ENCODE results near the gene TSPAN9. TPM values are rescaled to one million over a fixed set of nuclear protein-coding genes. Genes with fewer than 3 reads are reported as not detected.
A peak's percentile ranks its signal among the peaks of the same experiment; 100 is the strongest.

The TSPAN9 gene
- total RNA-seq, 1 donor from 2014 or later = 8.4 TPM

DNA sequence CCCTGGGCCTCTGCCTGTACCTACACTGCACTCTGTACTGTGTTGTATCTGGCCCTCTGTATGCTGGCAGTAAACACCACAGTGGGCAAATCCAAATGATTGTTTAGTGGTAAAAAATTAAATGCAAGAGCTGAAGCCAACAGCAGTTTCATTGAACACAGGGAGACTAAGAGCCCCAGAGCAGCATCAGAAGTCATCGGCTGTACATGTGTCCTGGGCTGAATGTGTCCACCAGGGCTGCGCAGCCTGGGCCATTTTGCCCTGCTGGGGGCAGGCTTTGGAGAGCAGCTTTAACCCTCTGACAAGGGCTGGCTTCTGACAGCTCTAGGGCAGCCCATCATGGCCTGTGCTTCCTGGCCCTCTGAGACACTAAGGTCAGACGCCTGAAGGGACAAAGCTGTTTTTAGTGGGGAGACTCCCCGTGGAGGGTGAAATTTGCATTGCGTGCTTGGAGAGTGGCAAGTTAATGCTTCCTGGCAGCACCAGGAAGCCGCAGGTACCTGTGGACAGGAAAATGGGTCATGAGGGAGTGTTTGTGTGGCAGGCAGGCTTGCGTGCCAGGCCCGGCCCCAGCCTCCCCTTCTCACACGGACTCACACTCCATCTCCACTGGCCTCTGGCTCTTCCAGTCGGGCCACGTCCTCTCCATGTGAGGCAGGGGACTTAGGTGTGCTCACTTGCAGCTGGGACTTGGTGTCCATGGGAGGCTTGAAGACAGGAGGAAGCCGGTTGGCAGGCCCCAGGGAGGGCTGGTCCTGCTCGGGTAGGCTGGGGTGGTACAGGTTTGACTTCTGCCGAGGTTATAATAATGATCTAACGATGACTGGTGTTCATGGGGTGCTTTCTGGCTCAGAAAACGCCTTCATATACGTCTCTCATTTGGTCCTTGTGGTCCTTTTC is 150.1 kb downstream of the TSPAN9 start:
- no peak for DNase-seq

DNA sequence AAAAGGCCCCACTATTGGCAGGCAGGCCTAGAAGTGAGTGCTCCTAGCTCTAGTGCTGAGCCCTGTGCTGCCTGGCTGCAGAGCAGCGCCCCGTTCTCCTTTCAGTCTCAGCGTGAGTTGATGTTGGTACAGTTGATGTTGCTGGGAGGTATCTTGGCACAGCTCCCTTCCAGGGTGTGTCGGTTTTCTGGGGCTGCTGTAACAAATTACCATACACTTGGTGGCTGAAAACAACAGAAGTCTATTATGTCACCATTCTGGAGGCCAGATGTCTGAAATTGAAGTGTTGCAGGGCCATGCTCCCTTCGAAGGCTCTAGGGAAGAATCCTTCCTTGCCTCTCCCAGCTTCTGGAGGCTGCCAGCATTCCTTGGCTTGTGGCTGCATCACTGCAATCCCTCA is 151.4 kb downstream of the TSPAN9 start:
- DNase-seq = no peak

DNA sequence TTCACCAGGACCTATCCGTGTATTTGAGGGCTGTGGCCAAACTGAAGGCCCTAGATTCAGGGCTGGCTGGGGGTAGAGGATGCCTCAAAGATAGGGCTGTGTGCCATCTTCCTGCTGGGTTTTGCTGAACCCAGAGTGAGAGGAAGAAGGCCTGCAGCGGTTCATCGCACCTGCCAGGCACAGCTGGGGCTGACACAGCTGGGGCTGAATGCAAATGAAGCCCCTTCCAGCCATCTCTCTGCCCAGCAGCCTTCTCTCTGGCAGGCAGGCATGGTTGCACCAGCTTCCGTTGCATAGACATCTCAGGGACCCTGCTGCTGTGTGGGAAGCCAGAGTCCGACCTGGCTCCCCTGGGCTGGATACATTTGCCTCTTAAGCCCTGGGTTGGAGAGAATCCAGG is 152.4 kb downstream of the TSPAN9 start:
- DNase-seq = no peak

DNA sequence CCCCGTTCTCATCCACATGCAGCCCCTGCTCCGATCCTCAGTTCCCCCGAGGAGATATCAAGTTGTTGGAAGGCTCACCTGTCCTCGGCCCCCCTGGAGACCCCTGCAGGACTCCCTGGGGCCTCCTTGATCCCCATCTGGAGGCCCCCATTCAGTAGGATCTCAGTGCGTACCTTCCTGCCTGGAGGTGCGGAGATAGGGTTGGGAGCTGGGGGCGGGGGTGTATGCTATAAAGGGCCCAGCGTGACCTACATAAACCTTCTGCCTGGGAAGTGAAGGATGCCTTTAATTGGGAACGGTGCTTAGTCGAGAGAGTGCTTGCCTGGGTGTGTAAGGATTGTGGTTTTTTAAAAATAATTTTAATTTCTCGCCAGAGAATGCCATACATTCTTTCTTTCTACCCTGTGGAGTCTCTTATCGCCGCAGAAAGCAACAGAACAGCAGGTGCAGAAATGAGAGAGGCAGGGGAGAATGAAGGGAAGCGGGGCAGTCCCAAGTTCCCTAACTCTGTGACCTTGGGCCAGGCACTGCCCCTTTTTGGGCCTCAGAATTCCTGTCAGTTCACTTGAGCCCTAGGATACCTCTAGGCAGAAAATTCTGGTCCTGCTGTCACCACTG is 153.7 kb downstream of the TSPAN9 start:
- no peak for DNase-seq

DNA sequence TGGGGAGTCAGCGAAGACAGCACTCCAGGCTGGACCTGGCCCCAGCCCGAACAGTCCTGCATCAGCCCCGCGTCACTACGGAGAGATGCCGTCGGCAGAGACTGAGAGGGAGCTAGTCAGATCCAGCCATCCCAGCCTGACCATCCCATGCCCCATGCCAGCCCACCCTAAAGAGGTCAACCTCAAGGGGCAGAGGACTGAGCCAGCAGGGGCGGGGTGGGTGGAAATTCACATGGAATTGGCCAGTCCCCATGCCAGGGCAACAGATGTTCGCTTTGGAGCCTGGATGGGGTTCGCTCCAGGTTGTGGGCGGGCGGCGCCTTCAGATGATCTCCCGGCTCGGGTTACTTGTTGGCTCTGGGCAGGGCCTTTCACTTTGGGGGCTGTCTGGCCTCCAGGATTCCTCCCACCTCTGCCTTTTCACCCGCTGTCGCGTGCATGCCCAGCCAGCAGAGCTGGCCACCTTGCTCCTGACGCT is 154.3 kb downstream of the TSPAN9 start:
- no peak for DNase-seq

DNA sequence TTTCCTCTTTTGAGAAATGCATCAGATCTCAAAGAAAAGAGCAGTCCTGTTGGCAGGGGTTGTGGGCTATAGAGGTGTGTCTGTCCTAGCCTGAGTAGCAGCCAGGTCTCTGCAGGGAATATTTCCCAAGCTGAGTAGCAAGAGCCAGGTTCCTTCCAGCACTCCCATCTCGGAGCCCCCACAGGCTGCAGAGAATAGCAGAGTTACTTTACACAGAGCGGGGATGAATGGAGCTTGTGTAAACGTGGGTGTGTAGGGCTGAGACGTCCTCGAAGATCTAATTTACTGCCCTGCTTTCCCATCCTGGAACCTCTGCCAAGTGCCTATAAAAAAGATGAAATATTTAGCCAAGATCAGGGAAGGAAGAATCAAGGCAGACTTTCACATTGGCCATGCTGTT is 156.6 kb downstream of the TSPAN9 start:
- no peak for DNase-seq

DNA sequence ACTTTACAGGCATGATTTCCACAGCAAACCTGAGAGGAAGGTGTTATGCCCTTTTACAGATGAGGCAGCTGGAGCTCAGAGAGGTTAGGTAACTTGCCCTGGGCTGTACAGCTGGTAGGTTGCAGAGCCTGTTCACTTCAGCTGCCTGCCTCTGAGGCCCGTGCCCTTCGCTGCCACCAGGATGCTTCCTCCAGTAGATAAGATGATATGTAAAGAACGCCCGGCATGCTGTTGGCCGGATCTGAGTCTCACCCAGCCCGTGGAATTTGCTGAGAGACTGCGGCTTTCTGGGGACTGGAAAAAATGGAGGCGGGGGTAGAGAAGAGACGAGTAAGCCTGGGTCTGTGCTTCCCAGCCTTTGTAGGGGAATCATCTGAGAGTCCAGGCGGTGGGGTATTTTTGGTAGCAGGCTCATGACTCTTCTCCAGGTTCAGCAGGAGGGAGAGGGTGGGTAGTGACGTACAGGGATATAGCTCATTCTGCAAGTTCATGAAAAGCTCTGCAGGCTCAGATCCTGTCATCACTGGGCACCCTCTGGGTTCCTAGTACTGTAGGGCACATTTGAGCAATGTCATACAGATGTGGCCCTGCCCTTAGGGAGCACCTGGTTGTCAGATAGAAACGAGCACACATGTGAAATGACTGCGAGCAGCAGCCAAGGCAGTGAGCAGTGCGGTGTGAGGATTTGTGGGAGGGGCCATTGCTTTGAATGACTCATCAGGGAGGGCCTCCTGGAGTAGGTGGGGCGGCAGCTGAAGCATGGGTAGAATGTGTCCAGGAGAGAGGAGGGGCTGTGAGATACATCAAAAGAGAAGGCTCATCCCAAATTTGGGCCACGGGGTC is 159.4 kb downstream of the TSPAN9 start:
- peak; percentile 24 for DNase-seq

DNA sequence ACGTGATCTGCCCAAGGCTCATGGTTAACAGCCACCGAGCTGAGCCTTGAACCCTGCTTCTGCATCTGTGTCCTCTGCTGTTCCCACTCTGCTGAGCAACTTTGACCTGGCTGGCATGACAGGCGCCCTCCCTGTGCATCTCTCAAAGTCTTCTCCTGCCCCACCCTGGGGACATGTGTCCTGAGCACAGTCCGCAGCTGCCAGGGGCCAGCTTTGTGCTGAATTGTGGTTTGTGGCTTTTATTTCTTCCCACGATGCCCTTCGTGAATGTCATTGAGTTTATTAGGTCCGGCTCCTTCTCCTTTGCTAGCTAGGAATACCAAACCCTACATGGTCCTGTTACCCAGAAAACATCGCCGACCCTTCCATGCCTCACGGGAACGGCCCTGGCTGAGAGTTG is 161.0 kb downstream of the TSPAN9 start:
- no peak for DNase-seq

DNA sequence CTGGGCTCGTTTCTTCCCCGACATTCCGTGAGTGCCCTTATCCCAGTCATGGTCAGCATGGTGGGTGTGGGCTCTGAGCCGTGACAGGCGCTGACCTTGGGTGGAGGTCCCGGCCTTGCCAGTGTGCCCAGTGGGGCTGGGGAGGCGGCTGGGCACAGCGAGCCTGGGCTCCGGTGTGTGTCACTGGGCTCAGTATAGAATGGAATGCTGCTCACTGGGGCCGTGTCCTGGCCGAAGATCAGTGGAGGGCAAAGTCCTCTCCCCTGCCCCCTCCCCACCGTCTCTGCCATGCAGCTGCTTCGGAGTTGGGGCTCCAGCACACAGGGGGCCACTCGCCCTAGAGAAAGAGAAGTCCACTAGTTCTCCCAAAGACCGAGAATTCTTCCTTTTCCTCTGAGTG is 164.4 kb downstream of the TSPAN9 start:
- no peak for DNase-seq

DNA sequence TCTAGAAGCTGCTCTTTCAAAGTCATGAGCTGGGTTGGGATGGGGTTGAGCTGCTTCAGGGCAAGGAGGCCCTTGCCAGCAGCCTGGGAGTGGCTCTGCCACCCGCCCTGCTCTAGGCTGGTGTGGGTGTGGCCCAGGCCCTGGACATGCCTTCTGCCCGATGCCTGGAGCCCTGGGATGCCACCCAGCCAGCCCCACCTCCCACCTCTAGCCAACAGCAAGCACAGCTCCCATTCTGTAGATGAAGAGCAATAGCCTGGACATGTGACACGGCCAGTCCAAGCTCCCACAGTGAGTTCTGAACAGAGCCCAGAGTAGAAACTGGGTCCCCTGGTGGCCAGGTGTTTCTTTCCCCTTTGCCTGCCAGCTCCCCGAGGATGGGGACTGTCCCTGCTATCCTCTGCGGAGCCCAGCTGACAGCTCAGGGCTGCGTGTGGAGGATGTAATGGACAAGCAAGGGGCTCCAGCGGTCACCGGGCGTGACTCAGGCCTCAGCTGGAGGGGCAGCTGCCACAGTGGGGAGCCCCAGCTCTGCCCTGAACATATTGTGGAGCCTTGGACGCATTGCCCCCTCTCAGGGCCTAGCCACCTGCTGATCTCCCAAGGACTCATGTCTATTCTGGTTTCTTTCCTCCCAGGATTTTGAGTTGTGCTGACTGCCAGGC is 165.2 kb downstream of the TSPAN9 start:
- DNase-seq = no peak

DNA sequence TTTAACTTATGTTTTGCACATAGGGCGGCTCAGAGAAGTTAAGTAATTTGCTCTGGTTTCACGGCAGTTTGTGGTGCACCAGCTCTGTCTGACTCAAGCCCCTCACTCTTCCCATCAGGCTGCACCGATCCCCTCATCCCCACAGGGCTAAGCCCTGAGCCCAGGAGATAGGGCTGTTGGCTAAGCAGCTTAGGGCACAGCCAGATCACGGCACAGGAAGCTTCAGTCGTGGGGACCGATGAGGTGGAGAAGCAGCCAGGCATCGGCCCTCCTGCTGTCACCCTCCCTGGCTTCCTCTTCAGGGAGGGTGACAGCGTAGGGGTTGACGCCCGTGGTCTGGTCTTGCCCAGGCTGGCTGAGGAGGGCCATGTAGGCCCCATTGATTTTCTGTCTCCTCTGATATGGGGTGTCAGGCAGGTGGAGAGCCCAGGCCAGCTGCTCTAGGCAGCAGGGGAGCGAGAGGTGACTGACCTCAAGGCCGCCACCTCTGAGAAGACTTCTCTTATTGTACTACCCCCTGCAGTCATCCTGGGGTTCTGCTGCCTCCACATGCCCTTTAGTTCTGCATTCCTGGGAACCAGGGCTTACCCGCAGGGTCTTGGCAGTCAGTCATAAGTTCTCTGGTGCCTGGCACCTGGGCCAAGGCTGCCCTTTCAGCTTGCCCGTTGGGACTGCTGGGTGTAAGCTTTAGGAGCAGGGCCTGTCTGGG is 166.4 kb downstream of the TSPAN9 start:
- DNase-seq = no peak

DNA sequence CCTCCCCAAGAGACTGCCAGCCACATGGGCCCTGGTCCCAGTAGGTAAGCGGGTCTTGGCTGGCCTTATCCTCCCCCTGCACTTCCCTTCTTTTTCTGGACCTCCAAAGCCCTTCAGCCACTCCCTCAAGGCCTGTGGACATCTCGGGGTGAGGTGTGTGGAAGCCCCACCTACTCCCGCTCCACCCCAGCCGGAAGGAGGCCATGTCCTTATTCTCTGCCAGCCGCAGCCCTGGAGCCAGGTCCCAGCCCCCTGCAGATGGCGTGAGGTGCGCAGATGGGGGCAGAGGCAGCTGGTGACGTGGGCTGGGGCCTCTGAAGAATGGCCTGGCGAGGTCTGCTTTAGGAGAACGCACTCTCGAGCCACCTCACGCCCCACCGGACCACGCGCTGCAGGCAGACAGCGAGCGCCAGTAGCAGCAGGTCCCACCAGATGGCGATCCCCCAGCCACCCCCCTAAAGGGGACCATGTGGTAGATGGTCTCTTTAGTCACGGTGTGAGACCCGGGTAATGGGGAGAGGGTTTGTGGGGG is 167.1 kb downstream of the TSPAN9 start:
- no peak for DNase-seq

DNA sequence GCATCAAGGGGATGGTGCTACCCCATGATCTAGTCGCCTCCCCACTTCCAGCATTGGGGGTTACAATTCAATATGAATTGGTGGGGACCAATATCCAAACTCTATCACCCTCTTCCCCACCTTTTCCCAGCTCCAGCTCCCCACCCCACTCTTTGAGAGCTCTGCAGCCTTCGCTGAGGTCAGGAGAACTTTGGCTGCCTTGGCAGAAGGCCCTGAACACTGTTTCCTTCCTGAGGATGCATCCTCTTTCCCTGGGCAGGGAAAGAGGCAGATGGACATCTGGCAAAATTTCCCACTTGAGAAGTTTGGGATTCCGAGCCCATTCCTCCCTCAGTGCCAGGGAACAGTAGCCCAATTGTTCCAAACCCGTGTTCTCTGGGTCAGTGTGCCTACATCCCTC is 169.1 kb downstream of the TSPAN9 start:
- DNase-seq = no peak

DNA sequence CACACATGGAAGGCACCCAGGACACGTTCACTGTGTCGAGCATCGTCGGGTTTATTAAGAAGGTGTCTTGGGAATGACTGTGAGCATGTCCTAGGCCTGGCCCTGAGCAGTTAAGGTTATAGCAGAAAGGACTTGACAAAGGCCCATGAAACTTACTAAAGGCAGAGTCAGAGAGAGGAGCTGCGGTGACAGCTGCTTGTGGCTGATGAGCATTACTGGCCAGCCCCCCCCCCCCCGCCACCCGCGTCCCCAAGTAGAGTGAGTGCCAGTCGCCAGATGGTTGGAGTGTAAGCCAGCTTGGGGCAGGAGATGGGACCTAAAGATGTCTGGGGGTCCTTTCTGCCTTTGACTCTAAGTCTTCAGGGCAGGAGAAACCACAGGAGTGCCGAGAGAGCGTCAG is 169.9 kb downstream of the TSPAN9 start:
- DNase-seq = no peak

DNA sequence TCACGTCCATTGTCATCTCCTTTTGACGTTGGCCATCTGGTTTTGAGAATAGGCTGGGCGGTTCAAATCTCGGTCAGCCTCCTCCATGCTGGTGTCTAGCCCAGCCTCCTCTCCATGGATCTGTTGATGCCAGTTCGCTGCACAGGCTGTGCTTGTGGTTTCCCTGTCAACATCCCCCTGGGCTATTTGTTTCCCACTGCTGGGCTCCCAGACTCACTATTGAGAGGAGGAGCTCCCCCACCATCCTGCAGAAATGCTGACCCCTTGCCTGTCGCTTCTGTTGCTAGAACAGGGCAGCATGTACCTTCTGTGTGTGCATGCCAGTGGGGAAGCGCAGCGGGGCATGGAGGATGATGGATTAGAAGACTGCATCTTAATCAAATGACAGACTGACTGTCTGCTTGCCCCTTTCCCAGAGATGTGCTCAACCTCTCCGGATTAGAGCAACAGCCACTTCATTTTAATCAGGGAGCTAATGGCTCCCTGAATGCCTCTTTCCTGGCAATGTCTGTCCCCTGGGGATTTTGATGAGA is 170.5 kb downstream of the TSPAN9 start:
- DNase-seq = no peak

DNA sequence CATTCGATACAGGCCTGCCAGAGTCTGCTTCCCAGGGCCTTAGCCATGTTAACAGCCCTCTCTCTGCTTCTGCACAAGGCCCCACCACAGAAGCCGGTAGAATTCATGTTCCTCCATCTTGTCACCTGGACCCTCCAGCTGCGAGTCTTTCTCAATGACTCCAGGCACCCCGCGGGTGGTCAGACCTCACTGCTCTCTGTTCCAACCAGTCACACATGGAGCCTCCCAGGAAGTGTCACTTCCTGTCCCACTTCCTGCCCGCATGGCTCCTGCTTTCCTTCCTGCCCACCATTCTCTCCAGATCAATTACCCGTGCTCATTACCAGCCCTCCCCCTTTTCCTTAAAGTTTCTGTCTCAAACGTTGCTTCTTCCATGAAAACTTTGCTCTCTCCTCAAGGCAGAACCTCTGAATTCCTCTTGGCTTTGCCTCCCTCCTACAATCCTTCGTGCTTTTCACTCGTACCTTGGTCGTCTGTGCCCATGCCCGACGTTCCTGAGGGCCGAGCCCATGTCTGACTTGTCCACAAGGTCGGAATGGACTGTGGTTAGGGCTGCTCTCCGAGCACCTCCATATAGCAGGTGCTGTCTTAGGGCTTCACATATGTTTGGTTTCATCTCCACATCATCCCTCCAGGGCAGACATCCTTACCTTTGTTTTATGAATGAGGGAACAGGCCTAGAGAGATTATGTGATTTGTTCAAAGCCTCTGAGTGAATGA is 172.1 kb downstream of the TSPAN9 start:
- no peak for DNase-seq

DNA sequence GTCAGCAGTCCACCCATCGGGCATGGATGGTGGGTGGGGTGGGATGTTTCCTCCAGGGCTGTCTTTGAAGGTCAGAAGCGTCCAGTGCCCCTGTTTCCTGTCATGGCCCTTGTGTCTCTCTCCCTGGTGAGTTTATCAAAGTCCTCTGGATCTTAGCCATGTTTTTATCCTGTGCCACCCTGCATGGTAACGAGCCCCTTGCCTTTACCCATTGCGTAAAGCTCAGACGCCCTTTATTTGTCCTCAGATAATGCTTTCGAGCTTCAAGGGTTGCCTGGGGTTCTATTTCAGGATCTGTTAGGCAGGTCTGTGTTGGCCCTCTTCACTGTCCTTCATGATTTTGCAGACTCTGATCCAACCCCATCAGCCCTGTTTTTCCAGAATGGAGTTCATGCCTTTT is 172.9 kb downstream of the TSPAN9 start:
- no peak for DNase-seq

DNA sequence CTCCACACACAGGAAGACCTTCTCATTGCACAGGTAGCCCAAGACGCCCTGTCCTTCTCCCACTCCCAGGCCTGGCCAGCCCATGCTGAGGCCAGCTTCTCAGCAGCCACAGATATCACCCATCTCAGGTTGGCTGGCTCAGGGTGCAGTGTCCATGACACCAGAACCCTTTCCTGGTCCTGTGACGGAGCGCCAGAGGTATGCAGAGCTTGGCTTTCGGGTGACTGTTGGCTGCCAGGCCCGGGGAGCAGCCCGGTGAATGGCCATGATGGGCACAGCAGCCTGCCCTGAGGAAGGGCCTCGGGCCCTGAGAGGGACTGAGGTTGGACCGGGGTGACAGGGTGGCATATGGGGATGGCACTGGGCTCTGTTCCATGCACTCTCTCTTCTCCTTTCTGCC is 173.4 kb downstream of the TSPAN9 start:
- DNase-seq = no peak

DNA sequence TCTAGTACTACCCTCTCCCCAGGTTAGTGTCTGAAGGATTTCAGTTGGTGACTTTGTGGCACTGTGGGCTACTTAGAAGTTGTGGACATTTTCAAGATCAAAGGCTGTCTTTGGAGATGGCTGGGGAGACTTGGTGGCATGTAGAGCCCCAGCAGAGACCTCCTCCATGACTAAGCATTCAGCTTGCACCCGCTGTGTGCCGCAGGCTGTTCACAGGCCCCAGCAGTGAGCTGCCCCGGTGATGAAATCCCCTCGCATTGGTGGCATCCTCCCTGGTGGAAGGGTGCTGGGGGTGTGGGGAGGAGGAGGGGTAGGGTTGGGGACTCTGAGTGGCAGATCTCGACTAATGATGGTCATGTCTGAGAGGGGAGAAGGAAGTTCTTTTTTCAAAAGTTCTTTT is 173.9 kb downstream of the TSPAN9 start:
- no peak for DNase-seq

DNA sequence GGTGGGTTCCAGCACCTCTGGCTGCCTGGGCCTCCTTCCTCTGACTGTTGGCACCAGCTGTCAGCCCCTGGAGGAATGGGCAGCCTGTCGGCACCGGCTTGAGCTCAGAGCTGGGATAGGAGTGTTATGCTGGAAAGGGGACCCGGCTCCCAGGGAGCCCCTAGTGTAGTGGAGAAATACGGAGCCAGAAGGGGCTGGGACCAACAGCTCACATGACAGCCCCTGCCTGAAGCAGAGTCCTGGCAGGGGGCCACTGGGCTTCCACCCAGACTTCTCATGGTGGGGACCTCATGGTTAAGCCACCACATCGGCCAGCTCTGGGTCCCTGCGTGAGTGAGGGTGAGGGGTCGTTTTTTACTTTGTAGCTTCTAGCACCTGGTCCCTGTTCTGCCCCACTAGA is 174.5 kb downstream of the TSPAN9 start:
- DNase-seq = no peak
